HCT116 (cell line): ENCODE measurements around the gene MOG. TPM values are rescaled to one million over a fixed set of nuclear protein-coding genes. Genes with fewer than 3 reads are reported as not detected.

Experiments used
- ATAC-seq: fragments of 200-7000 bp; cut with Tn5 transposase; 2 replicates; pipeline ENCODE4 v1.9.1; 2020; ENCODE audit warnings: mild to moderate bottlenecking, moderate library complexity
- BruUV-seq: library from RNA; stranded (reverse); fragments of 400-500 nt; replicated peaks from 2 replicates; lab custom pipeline; 2021; lab: Mats Ljungman, UMichigan
- CTCF ChIA-PET: fragments of 300-600 bp; sonication (Branson Sonifier 250); formaldehyde crosslinking; loops from one replicate; lab custom pipeline; 2021; ENCODE audit warnings: antibody characterized with exemption; lab: Charles Lee
- POLR2A ChIA-PET: fragments of 300-600, 350-600 bp; sonication (Branson Sonifier 250); formaldehyde crosslinking; loops from one replicate; lab custom pipeline; 2021; ENCODE audit warnings: antibody characterized with exemption; lab: Charles Lee
- RAD21 ChIA-PET, 2 experiments: fragments of 300-600 bp; sonication (Branson Sonifier 250); formaldehyde crosslinking; loops; one replicate each; lab custom pipeline; 2023; ENCODE audit warnings: low total read pairs in 2 of 2; ENCODE audit not compliant: uncharacterized antibody in 2 of 2, unreplicated experiment in 2 of 2, low non-redundant PET in 1 of 2; lab: Charles Lee
- DNase-seq: peaks from one replicate; pipeline ENCODE4 v3.0.0-alpha.2; 2010; ENCODE audit warnings: low read depth, low spot score
- H2AFZ ChIP-seq: fragments of 200-600 bp; shearing (Covaris generic), sonication (generic); 2 replicates; pipeline ENCODE4 v1.6.1; 2017; ENCODE audit warnings: low read depth, mixed run types, mixed read lengths, antibody characterized with exemption, low read length; ENCODE audit not compliant: poor library complexity, severe bottlenecking
- H3K27ac ChIP-seq: 2 replicates; pipeline ENCODE4 v1.5.1; 2012; ENCODE audit warnings: low read depth, low read length
- H3K27me3 ChIP-seq: fragments of 200-600 bp; sonication (generic); 2 replicates; pipeline ENCODE4 v1.6.1; 2016; ENCODE audit warnings: mixed run types, low read length, mixed read lengths; ENCODE audit not compliant: insufficient read depth
- H3K36me3 ChIP-seq, 2 experiments: fragments of 200-500 bp in 1 of 2; fragments of 200-600 bp in 1 of 2; sonication (Bioruptor generic) in 1 of 2; sonication (generic) in 1 of 2; 2 replicates each; pipeline versions ENCODE4 v1.5.1 to v1.6.1; 2014 to 2016; ENCODE audit warnings: low read length in 2 of 2, inconsistent platforms in 1 of 2, mixed read lengths in 1 of 2, mixed run types in 1 of 2; ENCODE audit not compliant: insufficient read depth in 2 of 2, control insufficient read depth in 1 of 2
- H3K4me1 ChIP-seq, 2 experiments: fragments of 200-600 bp in 1 of 2; sonication (generic) in 1 of 2; 2 replicates each; pipeline versions ENCODE4 v1.5.1 to v1.6.1; 2012 to 2017; ENCODE audit warnings: low read length in 2 of 2, inconsistent platforms in 1 of 2, mild to moderate bottlenecking in 1 of 2, mixed read lengths in 1 of 2, mixed run types in 1 of 2, moderate library complexity in 1 of 2; ENCODE audit not compliant: insufficient read depth in 2 of 2, control insufficient read depth in 1 of 2
- H3K4me2 ChIP-seq: fragments of 200-600 bp; sonication (generic); 2 replicates; pipeline ENCODE4 v1.6.1; 2017; ENCODE audit warnings: mixed run types, low read length, mixed read lengths
- H3K4me3 ChIP-seq, 2 experiments: fragments of 200-600 bp in 1 of 2; sonication (generic) in 1 of 2; replicated peaks in 1 of 2; 2 replicates each; pipeline ENCODE4 v1.5.1; 2011 to 2016; ENCODE audit warnings: low read length in 2 of 2, control low read depth in 1 of 2, low read depth in 1 of 2, mild to moderate bottlenecking in 1 of 2, mixed read lengths in 1 of 2, mixed run types in 1 of 2
- H3K79me2 ChIP-seq: fragments of 200-600 bp; sonication (generic); 2 replicates; pipeline ENCODE4 v1.6.1; 2017; ENCODE audit warnings: mild to moderate bottlenecking, mixed run types, low read length, moderate library complexity, mixed read lengths; ENCODE audit not compliant: insufficient read depth
- H3K9ac ChIP-seq: fragments of 200-600 bp; sonication (generic); 2 replicates; pipeline ENCODE4 v1.6.1; 2016; ENCODE audit warnings: low read length, mixed read lengths
- H3K9me2 ChIP-seq: fragments of 200-600 bp; sonication (generic), shearing (Covaris generic); 2 replicates; pipeline ENCODE4 v1.6.1; 2017; ENCODE audit warnings: mixed run types, mild to moderate bottlenecking, moderate library complexity; ENCODE audit not compliant: insufficient read depth
- H3K9me3 ChIP-seq, 2 experiments: fragments of 200-500 bp in 1 of 2; fragments of 200-600 bp in 1 of 2; sonication (Bioruptor generic) in 1 of 2; sonication (generic) in 1 of 2; 2 replicates each; pipeline ENCODE4 v1.6.1; 2014 to 2017; ENCODE audit warnings: low read length in 2 of 2, mixed read lengths in 2 of 2, inconsistent platforms in 1 of 2, low read depth in 1 of 2, mild to moderate bottlenecking in 1 of 2, mixed run types in 1 of 2, moderate library complexity in 1 of 2; ENCODE audit not compliant: control insufficient read depth in 1 of 2, insufficient read depth in 1 of 2
- H4K20me1 ChIP-seq: fragments of 200-600 bp; sonication (generic), shearing (Covaris generic); 2 replicates; pipeline ENCODE4 v1.6.1; 2017; ENCODE audit warnings: mixed run types, mild to moderate bottlenecking, moderate library complexity; ENCODE audit not compliant: insufficient read depth
- CBX3 ChIP-seq: IDR thresholded peaks from 2 replicates; pipeline ENCODE4 v1.6.1; 2012; ENCODE audit warnings: low read depth
- CEBPB ChIP-seq: IDR thresholded peaks from 2 replicates; pipeline ENCODE4 v1.6.1; 2012; ENCODE audit warnings: low read depth
- ELF1 ChIP-seq: IDR thresholded peaks from 2 replicates; pipeline ENCODE4 v1.6.1; 2012; ENCODE audit warnings: low read depth, borderline replicate concordance
- RAD21 ChIP-seq: IDR thresholded peaks from 2 replicates; pipeline ENCODE4 v1.6.1; 2012; ENCODE audit warnings: low read depth, mild to moderate bottlenecking
- SRF ChIP-seq: IDR thresholded peaks from 2 replicates; pipeline ENCODE4 v1.6.1; 2012; ENCODE audit warnings: low read depth
- intact Hi-C: fragments of 100-400 bp; cut with micrococcal nuclease; formaldehyde crosslinking; loops from 2 replicates; pipeline ENCODE4 v1.10.0; 2022
- total RNA-seq: library from RNA; stranded (reverse); gene quantifications from one replicate; pipeline ENCODE4 v1.2.1, GENCODE V29; 2021; ENCODE audit not compliant: unreplicated experiment
- TF ChIP-seq, protein P1 (sequence below): IDR thresholded peaks from 2 replicates; pipeline ENCODE4 v1.6.1; 2012
- TF ChIP-seq, protein P2 (sequence below), 3 experiments: fragments of 200-600 bp in 1 of 3; sonication (generic) in 1 of 3; IDR thresholded peaks in 2 of 3; conservative IDR thresholded peaks in 1 of 3; 2 replicates each; pipeline ENCODE4 v1.5.1; 2012 to 2017; ENCODE audit warnings: low read depth in 2 of 3, low read length in 2 of 3, antibody characterized with exemption in 1 of 3, borderline replicate concordance in 1 of 3, control low read depth in 1 of 3, mild to moderate bottlenecking in 1 of 3, mixed read lengths in 1 of 3, mixed run types in 1 of 3, moderate library complexity in 1 of 3; ENCODE audit not compliant: insufficient read depth in 1 of 3

MOG gene
- total RNA-seq, 1 experiment from 2014 or later, result not detected

DNA sequence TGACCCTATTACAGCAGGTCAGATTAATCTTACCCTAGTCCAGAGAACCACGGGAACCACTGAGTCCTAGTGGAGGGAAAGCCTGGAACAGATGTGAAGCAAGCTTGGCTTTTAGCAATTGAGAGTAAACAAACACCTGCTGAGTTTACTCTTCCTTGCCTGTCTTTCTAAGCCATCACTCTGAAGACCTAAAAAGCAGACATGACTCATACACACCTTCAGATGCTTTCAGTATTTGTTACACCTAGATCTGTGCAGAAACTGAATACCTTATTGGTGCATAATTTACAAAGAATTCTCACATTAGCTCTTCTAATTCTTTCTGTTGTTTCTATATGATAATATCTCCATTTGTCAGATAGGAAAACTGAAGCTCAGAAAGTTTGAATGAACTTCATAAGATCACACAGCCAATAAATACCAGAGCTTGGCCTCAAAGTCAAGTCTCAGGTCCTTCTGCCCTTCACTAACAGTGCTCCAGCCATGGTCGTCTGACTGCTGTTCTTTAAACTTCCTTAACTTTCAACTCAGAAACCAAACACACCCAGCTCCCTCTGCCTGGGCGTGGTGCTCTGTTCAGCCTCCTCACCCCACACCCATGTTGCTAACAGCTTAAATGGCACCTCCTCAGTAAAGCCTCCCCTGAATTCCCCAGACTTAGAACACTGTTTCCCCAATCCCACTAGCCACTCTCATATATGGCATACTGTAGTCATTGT, 15.3 kb upstream of the MOG start:
- H3K27me3 ChIP-seq, result no peaks in the 10 kb centered on the region
- no peaks in the 10 kb centered on the region for H4K20me1 ChIP-seq
- peak overlapping the region; percentile 92 for H2AFZ ChIP-seq
- ChIA-PET RAD21 (no interaction called here), CTCF (interaction anchor here (1.5 to 6.0 kb wide), 3 partner anchors 8 to 55 kb away, joined by 5 to 35 read pairs (median 11); no protein-coding TSS in a partner anchor)
- no peaks in the 10 kb centered on the region for H3K9me3 ChIP-seq
- H3K4me2 ChIP-seq, result peak overlapping the region; percentile 62
- H3K79me2 ChIP-seq, result no peaks in the 10 kb centered on the region
- BruUV-seq, result no TSS peak
- no peak for DNase-seq
- no peaks in the 10 kb centered on the region for H3K36me3 ChIP-seq
- peaks cover 7 to 14% of the 10 kb centered on the region in 2 experiments; a peak in 3 of 4 replicates for H3K4me1 ChIP-seq
- H3K4me3 ChIP-seq, result no peak overlapping the region
- no peak overlapping the region for H3K27ac ChIP-seq
- no peaks in the 10 kb centered on the region for H3K9me2 ChIP-seq
- TF ChIP-seq, protein P1, sequence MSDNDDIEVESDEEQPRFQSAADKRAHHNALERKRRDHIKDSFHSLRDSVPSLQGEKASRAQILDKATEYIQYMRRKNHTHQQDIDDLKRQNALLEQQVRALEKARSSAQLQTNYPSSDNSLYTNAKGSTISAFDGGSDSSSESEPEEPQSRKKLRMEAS, result peak; percentile 15; the same call in 1 of the 2 replicates
- no peak for TF ChIP-seq ELF1
- TF ChIP-seq CBX3, result no peak
- no peak for TF ChIP-seq SRF
- TF ChIP-seq, all 23 proteins: peak for 1
- intact Hi-C loops, result no loop called here
- ATAC-seq, result peak; percentile 79
- no peak overlapping the region for H3K9ac ChIP-seq
- POLR2A ChIA-PET, result interaction anchor here (0.9 to 1.4 kb wide), 3 partner anchors 8 to 12 kb away, joined by 5 read pairs; partner anchors contain the start of gene GABBR1

DNA sequence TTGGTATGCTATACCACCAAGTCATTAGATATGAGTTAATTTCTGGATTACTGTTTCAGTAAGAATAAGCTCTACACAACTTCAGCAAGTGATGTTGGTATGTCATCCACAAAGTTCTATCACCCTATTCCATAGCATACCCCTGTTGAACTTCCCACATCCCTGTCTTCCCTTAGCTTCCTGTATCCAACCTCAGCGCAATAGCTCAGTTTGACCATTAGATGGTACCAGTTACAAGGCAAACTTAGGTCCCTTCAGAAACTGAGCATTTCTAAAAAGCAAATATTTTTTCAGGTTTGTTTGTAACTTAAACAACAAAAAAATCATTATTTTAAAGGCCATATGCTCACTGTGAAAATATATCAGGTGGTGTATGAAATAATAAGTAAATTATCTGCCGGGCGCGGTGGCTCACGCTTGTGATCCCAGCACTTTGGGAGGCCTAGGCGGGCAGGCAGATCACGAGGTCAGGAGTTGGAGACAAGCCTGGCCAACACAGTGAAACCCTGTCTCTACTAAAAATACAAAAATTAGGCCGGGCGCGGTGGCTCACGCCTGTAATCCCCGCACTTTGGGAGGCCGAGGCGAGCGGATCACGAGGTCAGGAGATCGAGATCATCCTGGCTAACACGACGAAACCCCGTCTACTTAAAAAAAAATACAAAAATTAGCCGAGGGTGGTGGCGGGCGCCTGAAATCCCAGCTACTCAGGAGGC, 8.8 kb upstream of the MOG start:
- Histone ChIP-seq H3K9me2 (no peaks in the 10 kb centered on the region), H3K36me3 (no peaks in the 10 kb centered on the region), H3K9me3 (no peaks in the 10 kb centered on the region), H3K27ac (no peak overlapping the region), H3K4me3 (no peak overlapping the region), H4K20me1 (no peaks in the 10 kb centered on the region), H3K4me1 (peaks cover 6 to 15% of the 10 kb centered on the region in 2 experiments; a peak in 3 of 4 replicates), H3K79me2 (no peaks in the 10 kb centered on the region), H3K27me3 (no peaks in the 10 kb centered on the region), H3K9ac (no peak overlapping the region), H2AFZ (peak overlapping the region; percentile 91), H3K4me2 (no peak overlapping the region)
- intact Hi-C loops, result loop anchor here (2.0 kb wide), 2 partner anchors 49 to 187 kb away; no protein-coding TSS in a partner anchor
- ATAC-seq (peak; percentile 37), DNase-seq (peak; percentile 48)
- POLR2A ChIA-PET, result interaction anchor here (0.8 to 1.3 kb wide), 2 partner anchors 15 to 48 kb away, joined by 3 to 6 read pairs; partner anchors contain the start of gene GABBR1
- no TSS peak for BruUV-seq
- RAD21 ChIA-PET, result interaction anchor here (0.9 to 1.0 kb wide), 2 partner anchors 48 to 49 kb away, joined by 5 to 8 read pairs; no protein-coding TSS in a partner anchor
- TF ChIP-seq CEBPB (no peak), RAD21 (peak; percentile 83)
- TF ChIP-seq, protein P2, sequence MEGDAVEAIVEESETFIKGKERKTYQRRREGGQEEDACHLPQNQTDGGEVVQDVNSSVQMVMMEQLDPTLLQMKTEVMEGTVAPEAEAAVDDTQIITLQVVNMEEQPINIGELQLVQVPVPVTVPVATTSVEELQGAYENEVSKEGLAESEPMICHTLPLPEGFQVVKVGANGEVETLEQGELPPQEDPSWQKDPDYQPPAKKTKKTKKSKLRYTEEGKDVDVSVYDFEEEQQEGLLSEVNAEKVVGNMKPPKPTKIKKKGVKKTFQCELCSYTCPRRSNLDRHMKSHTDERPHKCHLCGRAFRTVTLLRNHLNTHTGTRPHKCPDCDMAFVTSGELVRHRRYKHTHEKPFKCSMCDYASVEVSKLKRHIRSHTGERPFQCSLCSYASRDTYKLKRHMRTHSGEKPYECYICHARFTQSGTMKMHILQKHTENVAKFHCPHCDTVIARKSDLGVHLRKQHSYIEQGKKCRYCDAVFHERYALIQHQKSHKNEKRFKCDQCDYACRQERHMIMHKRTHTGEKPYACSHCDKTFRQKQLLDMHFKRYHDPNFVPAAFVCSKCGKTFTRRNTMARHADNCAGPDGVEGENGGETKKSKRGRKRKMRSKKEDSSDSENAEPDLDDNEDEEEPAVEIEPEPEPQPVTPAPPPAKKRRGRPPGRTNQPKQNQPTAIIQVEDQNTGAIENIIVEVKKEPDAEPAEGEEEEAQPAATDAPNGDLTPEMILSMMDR (IDR thresholded peaks at IDR 0.05 in 2 of 3, conservative IDR thresholded peaks at IDR 0.05 in 1 of 3; ENCODE audit: borderline replicate concordance in 1 of 3, insufficient read depth in 1 of 3, low read depth in 2 of 3, low read length in 2 of 3), result peak; percentile 76 to 82 (median 80)
- CTCF ChIA-PET, result interaction anchor here (0.7 to 5.1 kb wide), 12 partner anchors 9 to 272 kb away, joined by 3 to 96 read pairs (median 4); partner anchors contain the start of gene GABBR1
